ENCODE data around the gene LYRM4.

The LYRM4 gene

DNA sequence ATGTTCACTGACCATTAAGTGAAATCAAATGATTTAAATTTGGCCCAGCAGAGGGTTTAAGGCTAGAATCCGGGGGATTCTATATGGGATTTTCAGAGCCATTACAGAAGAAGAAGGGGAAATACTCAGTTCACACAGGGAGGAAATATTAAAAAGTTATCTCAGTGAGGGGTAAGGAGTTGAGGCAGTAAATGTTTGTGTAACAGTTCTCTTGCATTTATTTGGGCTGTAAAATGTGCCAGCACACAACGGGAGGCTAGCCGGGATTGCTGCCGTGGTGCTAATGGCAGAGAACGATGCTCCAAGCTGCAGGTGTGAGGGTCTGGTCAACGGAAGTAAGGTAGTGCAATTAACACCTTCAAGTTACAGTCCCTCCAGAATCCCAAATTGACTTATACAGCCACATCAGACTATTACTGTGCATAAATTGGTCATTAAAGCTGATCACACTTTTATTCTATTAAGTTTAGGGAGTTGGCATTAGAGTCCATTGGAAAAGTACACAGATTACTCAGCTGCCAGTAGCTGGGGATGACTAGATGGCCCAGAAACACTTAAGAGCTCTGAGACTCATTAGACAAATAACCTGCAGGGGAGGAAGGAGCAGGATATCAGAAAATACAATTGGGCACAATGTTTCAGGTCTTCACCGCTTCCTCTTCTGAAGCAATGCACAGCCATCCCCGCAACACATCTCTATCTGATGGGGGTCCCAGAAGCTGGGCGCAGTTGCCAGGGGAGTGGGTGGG lies 144.3 kb downstream of the LYRM4 start:
- DNase-seq: no peak

- no peak for DNase-seq
Observed at GRCh38 chr6:5115168-5115567, 145.6 kb downstream of the LYRM4 start.

DNA sequence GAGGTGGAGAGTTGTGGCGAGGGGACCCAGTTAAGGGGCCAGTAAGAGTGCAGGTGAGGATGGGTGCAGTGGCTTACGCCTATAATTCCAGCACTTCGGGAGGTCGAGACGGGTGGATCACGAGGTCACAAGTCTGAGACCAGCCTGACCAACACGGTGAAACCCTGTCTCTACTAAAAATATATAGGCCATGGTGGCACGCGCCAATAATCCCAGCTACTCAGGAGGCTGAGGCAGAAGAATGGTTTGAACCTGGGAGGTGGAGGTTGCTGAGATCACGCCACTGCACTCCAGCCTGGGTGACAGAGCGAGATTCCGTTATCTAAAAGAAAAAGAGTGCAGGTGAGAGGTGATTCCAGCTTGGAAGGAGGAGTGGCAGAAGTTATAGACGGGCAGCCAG lies 147.7 kb downstream of the LYRM4 start:
- no peak for DNase-seq

GRCh38 chr6:5112066-5112799 lies 148.5 kb downstream of the LYRM4 start:
- DNase-seq: no peak

DNA sequence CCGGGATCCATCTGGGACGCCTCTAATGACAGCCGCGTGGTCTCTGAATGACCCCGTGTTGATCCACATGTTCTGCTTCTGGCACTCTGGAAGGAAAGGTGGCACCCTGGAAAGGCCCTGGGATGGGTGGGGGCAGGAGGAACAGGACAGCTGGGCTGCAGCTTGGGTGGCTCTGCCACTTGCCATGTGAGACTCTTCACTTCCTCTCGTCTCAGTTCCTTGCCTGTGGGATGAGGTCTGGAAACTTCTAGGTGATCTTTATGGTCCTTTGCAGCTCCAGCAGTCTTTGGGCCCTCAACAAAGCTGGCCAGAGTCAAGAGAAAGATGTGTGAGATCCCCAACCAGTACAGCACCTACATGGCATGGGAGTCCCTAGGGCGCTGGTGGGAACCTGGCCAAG lies 149.1 kb downstream of the LYRM4 start:
- no peak for DNase-seq

- no peak for DNase-seq
Observed at GRCh38 chr6:5110246-5110645, 150.5 kb downstream of the LYRM4 start.

GRCh38 chr6:5109436-5109835 lies 151.3 kb downstream of the LYRM4 start:
- no peak for DNase-seq

GRCh38 chr6:5108536-5109150 lies 152.1 kb downstream of the LYRM4 start:
- no peak for DNase-seq

- no peak for DNase-seq
Observed at GRCh38 chr6:5108068-5108467, 152.7 kb downstream of the LYRM4 start.

GRCh38 chr6:5107341-5107740 lies 153.4 kb downstream of the LYRM4 start:
- no peak for DNase-seq

GRCh38 chr6:5105146-5105545 lies 155.6 kb downstream of the LYRM4 start:
- DNase-seq: no peak

DNA sequence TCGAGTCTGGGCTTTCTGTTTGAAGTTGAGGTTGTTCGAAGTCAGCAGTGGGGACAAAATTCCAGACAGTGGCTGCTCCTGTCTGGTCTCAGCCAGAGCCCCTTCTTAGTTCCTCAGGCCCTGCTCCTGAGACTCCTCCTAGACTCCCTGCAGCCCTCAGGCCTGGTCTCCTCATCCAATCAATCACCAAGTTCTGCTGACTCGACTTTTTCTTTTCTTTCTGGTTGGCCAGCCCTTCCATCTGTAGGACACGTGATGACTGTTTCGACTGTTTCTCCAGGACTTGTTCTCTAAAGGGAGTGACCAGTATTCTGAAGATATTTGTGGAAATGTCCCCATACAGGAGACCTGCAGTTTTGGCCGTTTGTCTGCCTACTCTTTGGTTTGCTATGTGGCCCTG lies 156.1 kb downstream of the LYRM4 start:
- DNase-seq: no peak

- DNase-seq: no peak
Observed at GRCh38 chr6:5103250-5103649, 157.5 kb downstream of the LYRM4 start.

DNA sequence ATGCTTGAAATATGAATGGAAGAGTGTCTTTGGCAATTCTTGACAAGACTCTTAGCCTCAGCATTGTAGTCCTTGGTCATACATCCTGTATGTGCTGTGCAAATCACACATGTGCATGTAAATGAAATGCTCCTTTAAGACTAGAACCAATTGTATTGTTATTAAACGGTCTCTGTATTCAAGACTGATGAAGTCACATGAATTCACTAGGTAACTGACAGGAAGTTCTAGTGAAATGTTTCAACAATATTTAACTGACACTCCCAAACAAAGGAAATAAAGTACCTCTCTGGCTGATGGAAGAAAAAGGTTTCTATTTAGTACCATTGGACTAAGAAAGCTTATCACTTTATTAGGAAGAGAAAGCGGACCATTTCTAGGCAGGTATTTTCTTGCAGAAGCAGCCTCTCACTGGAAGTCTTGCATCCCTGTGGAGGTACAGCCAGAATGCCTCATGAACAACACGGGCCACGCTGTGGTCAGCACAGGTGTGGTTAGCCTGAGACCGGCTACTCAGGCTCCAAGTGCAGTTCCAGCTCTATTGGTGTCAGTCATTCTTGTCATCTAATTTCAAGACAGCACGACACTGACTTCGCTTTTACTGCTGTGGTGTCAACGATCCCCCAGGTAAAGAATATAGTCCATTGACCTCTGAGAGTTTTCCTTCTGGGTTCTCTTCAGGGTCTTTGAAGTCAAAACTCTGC lies 158.3 kb downstream of the LYRM4 start:
- no peak for DNase-seq

GRCh38 chr6:5100806-5101205 lies 159.9 kb downstream of the LYRM4 start:
- no peak for DNase-seq

GRCh38 chr6:5099537-5099936 lies 161.2 kb downstream of the LYRM4 start:
- DNase-seq: no peak

DNA sequence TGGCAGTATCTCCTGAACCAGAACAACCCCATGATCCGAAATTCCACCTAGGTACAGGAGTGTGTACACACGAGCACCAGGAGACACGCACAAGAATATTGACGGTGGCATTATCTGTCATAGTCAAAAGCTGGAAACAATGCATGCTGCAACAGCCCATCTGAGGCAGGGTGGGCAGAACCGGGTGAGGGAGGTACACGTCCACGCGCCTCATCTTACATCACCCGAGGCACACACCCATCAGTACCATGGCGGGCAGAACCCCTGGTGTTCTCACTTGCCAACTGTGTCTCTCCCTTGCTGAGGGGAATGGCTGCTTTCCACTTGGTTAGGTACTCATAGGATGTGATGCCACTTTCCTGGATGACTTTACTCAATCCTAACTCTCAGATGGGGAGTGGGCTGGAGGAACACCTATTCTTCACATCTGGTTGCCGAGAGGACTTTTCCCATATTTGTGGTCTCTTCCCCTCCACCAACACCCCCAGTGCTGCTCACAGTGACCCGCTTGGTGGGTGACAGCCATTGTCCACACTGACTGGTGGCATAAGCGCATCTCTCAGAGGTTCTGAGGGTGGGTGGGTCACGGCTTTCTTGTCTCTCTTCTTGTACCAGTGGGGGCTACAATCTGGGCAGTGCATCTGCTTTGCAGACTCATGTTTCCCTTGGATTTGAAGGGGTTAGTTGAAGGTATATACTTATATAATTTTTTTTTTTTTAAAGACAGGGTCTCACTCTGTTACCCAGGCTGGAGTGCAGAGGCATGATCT lies 162.1 kb downstream of the LYRM4 start:
- no peak for DNase-seq

- DNase-seq: no peak
Observed at GRCh38 chr6:5096482-5096881, 164.3 kb downstream of the LYRM4 start.

- DNase-seq: no peak
Observed at GRCh38 chr6:5095236-5095635, 165.5 kb downstream of the LYRM4 start.

- no peak for DNase-seq
Observed at GRCh38 chr6:5094327-5094726, 166.4 kb downstream of the LYRM4 start.

- no peak for DNase-seq
Observed at GRCh38 chr6:5093231-5094015, 167.3 kb downstream of the LYRM4 start.

All from activated CD4-positive, CD25-positive, alpha-beta regulatory T cell (primary cell).